ENCODE measurements around the gene MBOAT2.
A peak's percentile ranks its signal among the peaks of the same experiment; 100 is the strongest.
"Not testable (repeated sequence)": the region's sequence is repeated elsewhere in the genome, so short reads cannot be mapped to it uniquely, and the experiment has no call there.

The MBOAT2 gene

DNA sequence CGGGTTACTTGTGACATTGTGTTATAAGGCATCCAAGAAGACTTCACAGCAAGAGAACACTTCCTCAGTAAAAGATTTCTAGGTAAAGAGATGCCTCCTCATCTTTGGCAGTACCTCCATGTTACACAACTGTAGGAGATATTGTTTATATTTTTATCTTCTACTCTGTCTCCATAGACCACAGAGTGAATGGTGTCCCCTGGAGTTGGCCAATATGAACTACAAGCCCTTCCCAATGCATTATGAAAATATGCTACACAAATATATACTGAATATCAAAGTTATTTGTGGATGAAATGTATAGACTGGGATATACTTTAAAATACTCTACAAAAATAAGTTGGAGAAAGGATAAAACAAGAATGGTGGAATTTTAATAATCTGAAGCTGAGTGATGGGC lies 46.7 kb downstream of the MBOAT2 start:
- DNase-seq (ENCODE audit: low spot score): no peak

DNA sequence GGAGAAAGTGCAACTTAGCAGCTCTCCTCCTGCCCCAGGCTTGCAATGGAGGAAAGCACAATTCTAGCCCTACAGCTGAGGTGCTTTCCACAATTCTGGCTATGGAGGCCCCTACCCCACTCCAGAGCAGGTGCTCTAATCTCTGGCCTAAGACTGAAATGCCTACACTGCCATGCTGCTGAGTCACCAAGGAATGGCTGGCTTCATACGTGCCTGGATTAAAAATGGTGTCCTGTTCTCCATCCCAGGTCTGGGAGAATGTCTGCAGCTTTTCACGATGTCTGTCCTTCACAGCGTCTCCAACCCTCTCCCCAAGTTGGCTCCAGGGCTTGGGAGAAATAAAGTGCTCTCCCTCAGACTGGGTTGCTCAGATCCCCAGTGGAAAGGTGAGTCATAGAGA lies 48.5 kb downstream of the MBOAT2 start:
- DNase-seq (ENCODE audit: low spot score): no peak

- DNase-seq (ENCODE audit: low spot score): no peak
Observed at GRCh38 chr2:8953525-8953924, 50.0 kb downstream of the MBOAT2 start.

- DNase-seq (ENCODE audit: low spot score): no peak
Observed at GRCh38 chr2:8939486-8940114, 63.9 kb downstream of the MBOAT2 start.

- DNase-seq (ENCODE audit: low spot score): no peak
Observed at GRCh38 chr2:8938384-8938783, 65.1 kb downstream of the MBOAT2 start.

DNA sequence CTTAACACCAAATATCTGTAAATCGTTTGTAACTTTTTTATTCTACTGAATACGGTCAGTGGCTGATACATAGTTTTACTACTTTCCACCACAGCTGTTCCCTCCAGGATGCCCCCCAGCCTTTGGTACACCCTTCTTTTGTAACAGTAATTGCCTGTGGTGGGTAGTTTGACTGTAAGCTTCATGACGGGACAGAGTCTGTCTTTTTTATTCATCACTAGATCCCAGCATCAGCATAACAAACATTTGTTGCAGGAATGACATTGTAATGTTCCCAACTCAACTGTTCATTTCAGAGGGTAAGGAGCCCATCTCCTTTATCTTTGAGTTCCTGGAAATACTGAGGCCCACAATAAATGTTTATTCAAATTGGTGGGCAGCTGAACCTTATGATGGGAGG lies 67.5 kb downstream of the MBOAT2 start:
- no peak for DNase-seq (ENCODE audit: low spot score)

DNA sequence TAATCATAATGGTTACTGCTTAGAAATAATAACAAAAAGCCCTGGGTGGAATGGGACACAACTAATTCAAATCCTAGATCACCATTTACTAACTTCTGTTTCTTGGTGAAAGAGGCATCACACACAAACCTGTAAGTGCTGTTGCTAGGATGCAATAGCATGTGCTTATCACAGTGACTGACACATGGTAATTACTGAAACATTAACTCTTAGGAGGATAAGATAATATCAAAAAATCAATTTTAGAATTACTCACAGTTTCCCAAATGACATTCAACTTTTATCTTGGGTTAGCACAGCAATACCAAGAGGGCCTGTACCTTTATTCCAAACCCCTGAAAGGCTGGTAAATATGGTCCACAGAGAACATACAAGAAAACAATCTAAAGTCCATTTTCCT lies 69.1 kb downstream of the MBOAT2 start:
- no peak for DNase-seq (ENCODE audit: low spot score)

DNA sequence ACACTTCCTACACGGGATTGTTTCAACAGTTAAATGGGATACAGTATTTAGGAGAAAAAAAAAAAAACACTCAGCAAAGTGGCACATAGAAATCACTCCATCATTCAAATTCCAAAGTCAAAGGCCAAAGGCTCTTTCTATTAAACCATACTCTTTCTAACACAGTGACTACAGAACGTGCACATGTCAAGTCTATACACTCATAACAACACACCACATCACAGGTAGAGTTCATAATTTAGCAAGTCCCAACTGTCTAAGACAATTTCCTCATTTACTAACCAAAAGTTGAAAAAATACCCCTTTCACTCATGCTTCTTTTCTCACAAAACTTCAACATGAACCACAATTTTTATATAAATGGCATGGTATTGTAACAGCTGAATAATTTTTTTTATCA lies 70.8 kb downstream of the MBOAT2 start:
- no peak for DNase-seq (ENCODE audit: low spot score)

DNA sequence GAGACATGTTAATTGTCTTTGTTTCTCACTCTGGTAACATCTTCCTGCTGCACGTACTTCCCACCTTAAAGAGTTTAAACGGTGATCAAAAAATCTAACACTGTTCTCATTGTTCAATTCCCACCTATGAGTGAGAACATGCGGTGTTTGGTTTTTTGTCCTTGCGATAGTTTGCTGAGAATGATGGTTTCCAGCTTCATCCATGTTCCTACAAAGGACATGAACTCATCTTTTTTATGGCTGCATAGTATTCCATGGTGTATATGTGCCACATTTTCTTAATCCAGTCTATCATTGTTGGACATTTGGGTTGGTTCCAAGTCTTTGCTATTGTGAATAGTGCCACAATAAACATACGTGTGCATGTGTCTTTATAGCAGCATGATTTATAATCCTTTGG lies 73.3 kb downstream of the MBOAT2 start:
- DNase-seq (ENCODE audit: low spot score): not testable (repeated sequence)

DNA sequence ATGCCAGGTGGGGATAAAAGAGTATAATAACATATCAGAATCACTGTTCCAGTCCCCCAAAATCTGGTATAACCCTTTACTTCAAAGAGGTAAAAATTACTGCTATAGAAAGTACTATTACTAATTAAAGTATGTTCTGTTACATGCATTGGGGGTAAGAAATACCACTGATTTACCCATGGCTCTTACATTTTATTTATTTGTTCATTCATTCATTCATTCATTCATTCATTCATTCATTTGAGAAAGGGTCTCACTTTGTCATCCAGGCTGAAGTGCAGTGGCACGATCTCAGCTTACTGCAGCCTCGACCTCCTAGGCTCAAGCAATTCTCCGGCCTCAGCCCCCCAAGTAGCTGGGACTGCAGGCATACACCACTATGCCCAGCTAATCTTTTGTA lies 74.4 kb downstream of the MBOAT2 start:
- DNase-seq (ENCODE audit: low spot score): no peak

DNA sequence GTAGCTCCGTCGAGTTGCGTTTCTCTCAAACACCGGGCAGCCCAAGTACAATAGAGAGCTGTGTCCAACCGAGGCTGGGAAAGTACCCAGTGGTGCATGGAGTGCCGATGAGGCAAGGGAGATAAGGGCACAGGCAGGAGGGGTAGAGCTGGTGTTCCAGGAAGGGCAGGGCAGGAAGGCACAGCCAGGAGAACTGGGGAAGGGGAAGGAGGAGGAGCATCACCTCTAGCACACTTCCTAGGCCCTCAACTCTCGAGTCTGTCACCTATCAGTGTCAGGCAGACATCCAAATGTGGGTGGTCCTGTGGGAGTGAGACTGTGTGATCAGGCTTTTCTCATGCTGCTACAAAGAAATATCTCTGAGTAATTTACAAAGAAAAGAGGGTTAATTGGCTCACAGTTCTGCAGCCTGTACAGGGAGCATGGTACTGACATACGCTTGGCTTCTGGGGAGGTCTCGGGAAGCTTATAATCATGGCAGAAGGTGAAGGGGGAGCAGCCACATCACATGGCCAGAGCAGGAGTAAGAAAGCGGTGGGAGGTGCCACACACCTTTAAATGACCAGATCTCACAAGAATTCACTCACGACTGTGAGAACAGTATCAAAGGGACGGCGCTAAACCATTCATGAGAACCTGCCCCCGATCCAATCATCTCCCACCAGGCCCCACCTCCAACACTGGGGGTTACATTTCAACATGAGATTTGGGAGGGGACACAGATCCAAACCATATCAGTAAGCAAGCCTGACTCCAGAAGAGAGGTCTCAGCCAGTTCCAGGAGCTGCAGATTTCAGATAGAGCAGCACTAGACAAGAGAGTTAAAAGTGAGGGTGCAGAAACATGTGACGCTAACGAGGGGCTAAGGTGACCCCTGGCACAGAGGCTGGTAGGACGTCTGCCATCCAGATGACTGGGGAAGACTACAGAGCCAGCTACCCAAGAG lies 75.7 kb downstream of the MBOAT2 start:
- peak; percentile 47 for DNase-seq (ENCODE audit: low spot score)

DNA sequence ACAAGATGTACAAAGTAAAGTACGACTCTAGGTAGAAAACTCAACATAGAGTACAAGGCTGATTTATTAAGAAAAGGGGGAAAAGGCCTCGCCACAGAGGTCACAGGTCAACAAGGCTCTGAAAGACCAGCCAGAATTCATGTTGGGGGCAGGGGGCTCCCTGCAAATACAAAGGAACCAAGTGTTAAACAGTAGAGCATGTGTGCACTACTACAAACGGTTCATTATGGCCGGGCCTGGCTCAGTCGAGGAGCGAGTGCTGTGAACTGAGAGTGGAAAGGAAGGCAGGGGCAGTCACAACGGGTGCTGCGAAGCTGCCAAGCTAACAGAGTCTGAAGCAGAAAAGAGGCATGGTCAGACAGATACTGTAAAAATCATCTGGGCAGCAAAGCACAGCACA lies 77.1 kb downstream of the MBOAT2 start:
- DNase-seq (ENCODE audit: low spot score): peak; percentile 88

DNA sequence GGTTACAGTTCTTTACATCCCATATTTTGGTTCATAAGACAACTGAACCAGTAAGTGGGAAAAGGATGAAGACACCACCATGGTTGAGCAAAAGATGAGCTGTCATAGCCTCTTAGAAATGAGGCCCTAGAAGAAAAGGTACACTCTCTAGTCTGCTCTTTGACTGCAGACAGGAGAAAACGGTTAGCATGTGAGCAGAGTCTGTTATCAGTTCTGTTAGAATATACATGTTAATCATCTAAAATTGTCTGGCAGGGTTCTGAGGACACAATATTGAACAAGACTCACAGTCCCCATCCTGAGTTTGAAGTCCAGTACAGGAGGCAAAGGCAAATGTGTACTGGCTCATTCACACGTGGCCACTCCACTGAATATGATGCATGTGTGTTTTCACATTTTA lies 78.1 kb downstream of the MBOAT2 start:
- no peak for DNase-seq (ENCODE audit: low spot score)

- no peak for DNase-seq (ENCODE audit: low spot score)
Observed at GRCh38 chr2:8923183-8923582, 80.3 kb downstream of the MBOAT2 start.

GRCh38 chr2:8922431-8922830 lies 81.1 kb downstream of the MBOAT2 start:
- DNase-seq (ENCODE audit: low spot score): no peak

DNA sequence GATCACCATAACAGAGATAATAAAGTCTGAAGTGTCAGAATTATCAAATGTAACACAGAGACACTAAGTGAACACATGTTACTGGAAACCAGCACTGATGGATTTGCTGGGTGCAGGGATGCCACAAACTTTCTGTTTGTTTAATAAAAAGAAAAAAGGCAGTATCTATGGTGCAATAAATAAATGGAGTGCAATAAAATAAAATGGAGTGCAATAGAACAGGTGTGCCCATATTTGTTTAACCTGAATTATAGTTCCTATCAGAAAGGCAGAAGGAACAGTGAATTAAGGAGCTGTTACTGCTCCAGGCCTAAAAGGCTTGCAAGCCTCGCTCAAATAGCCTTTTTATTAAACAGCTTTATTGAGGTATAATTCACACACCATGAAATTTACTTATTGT lies 85.1 kb downstream of the MBOAT2 start:
- no peak for DNase-seq (ENCODE audit: low spot score)

GRCh38 chr2:8915941-8916340 lies 87.5 kb downstream of the MBOAT2 start:
- DNase-seq (ENCODE audit: low spot score): no peak

GRCh38 chr2:8913767-8914166 lies 89.7 kb downstream of the MBOAT2 start:
- DNase-seq (ENCODE audit: low spot score): not testable (repeated sequence)

- no peak for DNase-seq (ENCODE audit: low spot score)
Observed at GRCh38 chr2:8907764-8908288, 95.7 kb downstream of the MBOAT2 start.

- not testable (repeated sequence) for DNase-seq (ENCODE audit: low spot score)
Observed at GRCh38 chr2:8903924-8904323, 99.6 kb downstream of the MBOAT2 start.

- not testable (repeated sequence) for DNase-seq (ENCODE audit: low spot score)
Observed at GRCh38 chr2:8902757-8903156, 100.7 kb downstream of the MBOAT2 start.

GRCh38 chr2:8897206-8897605 lies 106.3 kb downstream of the MBOAT2 start:
- not testable (repeated sequence) for DNase-seq (ENCODE audit: low spot score)

- not testable (repeated sequence) for DNase-seq (ENCODE audit: low spot score)
Observed at GRCh38 chr2:8896671-8897070, 106.8 kb downstream of the MBOAT2 start.
